Activated CD8-positive, alpha-beta T cell treated with anti-CD3 and anti-CD28 coated beads for 36 hours (primary cell): ENCODE results near the gene CNTN2. TPM values are rescaled to one million over a fixed set of nuclear protein-coding genes. Genes with fewer than 3 reads are reported as not detected.

Experiments
- ATAC-seq: fragments of 200-7000 bp; cut with Tn5 transposase; one replicate; pipeline ENCODE4 v1.10.0; 2021; ENCODE audit warnings: mild to moderate bottlenecking, moderate library complexity
- CTCF ChIA-PET: fragments of 350-600 bp; sonication (Branson Sonifier 250); formaldehyde crosslinking; loops from one replicate; lab custom pipeline; 2021; ENCODE audit warnings: antibody characterized with exemption; lab: Charles Lee
- POLR2A ChIA-PET: fragments of 350-600 bp; sonication (Branson Sonifier 250); formaldehyde crosslinking; loops from one replicate; lab custom pipeline; 2021; ENCODE audit warnings: antibody characterized with exemption; lab: Charles Lee
- DNase-seq: peaks from one replicate; pipeline ENCODE4 v3.0.0-alpha.2; 2020
- H3K27ac Mint-ChIP-seq: one replicate; pipeline ENCODE4 v1.8.0; 2021; ENCODE audit warnings: mild to moderate bottlenecking, mixed read lengths
- H3K27me3 Mint-ChIP-seq: one replicate; pipeline ENCODE4 v1.8.0; 2021; ENCODE audit warnings: mixed read lengths
- H3K36me3 Mint-ChIP-seq: one replicate; pipeline ENCODE4 v1.8.0; 2021; ENCODE audit warnings: low read depth, mixed read lengths
- H3K4me1 Mint-ChIP-seq: one replicate; pipeline ENCODE4 v1.8.0; 2021; ENCODE audit warnings: low read depth, mixed read lengths
- H3K4me3 Mint-ChIP-seq: one replicate; pipeline ENCODE4 v1.8.0; 2021; ENCODE audit warnings: mild to moderate bottlenecking, moderate library complexity, mixed read lengths
- H3K9me3 Mint-ChIP-seq: one replicate; pipeline ENCODE4 v1.8.0; 2021; ENCODE audit warnings: mixed read lengths
- intact Hi-C: fragments of 100-400 bp; cut with micrococcal nuclease; formaldehyde crosslinking; loops from one replicate; pipeline ENCODE4 v1.10.0; 2022
- total RNA-seq, 2 experiments: library from RNA; stranded (reverse); gene quantifications; one replicate each; pipeline ENCODE4 v1.2.3, GENCODE V29; 2021
- TF ChIP-seq, protein P1 (sequence below): fragments of 200-600 bp; IDR thresholded peaks from one replicate; pipeline ENCODE4 v1.8.0; 2022; ENCODE audit warnings: antibody characterized with exemption, mild to moderate bottlenecking

Gene CNTN2
- total RNA-seq, 2 experiments from 2014 or later: not detected

DNA sequence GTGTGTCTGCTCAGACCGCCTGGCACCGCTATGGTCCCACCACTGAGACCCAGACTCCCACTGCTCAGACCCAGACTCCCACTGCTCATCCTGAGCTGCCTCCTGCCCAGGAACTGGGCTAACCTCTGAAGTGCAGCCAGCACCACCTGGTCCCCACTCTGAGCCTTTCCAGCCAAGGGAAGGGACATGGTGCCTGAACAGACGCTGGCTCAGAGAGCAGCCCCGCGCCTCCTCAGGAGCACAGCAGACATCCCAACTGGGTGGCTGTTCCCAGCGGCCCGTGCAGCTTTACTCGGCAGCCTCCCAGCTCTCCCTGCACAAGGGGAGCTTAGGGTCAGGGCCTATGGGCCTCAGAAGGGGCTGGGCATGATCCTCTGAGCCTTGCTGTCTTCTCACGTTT, 27.8 kb upstream of the CNTN2 start:
- H3K27ac Mint-ChIP-seq: no peak overlapping the region
- POLR2A ChIA-PET: no interaction called here
- CTCF ChIA-PET: interaction anchor here (1.3 to 1.6 kb wide), 3 partner anchors 16 to 46 kb away, joined by 3 read pairs; no protein-coding TSS in a partner anchor
- intact Hi-C loops: no loop called here
- DNase-seq: no peak
- no peaks in the 10 kb centered on the region for H3K9me3 Mint-ChIP-seq
- no peaks in the 10 kb centered on the region for H3K4me1 Mint-ChIP-seq
- no peaks in the 10 kb centered on the region for H3K27me3 Mint-ChIP-seq
- ATAC-seq: no peak
- TF ChIP-seq, protein P1, sequence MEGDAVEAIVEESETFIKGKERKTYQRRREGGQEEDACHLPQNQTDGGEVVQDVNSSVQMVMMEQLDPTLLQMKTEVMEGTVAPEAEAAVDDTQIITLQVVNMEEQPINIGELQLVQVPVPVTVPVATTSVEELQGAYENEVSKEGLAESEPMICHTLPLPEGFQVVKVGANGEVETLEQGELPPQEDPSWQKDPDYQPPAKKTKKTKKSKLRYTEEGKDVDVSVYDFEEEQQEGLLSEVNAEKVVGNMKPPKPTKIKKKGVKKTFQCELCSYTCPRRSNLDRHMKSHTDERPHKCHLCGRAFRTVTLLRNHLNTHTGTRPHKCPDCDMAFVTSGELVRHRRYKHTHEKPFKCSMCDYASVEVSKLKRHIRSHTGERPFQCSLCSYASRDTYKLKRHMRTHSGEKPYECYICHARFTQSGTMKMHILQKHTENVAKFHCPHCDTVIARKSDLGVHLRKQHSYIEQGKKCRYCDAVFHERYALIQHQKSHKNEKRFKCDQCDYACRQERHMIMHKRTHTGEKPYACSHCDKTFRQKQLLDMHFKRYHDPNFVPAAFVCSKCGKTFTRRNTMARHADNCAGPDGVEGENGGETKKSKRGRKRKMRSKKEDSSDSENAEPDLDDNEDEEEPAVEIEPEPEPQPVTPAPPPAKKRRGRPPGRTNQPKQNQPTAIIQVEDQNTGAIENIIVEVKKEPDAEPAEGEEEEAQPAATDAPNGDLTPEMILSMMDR: no peak
- H3K4me3 Mint-ChIP-seq: no peak overlapping the region
- no peaks in the 10 kb centered on the region for H3K36me3 Mint-ChIP-seq

DNA sequence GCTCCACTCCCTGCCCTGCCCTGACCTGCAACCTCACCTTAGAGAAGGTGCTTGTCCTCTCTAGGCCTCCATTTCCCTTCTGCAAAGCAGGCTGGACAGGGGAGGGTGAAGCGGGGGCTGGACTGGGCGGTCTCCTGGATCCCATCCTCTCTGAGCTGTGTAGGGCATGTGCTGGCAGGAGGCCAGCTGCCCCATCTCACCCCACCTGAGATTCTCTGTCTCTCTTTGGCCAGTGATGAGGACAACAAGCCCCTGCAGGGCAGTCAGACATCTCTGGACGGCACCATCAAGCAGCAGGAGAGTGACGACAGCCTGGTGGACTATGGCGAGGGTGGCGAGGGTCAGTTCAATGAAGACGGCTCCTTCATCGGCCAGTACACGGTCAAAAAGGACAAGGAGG, 26.9 kb upstream of the CNTN2 start:
- TF ChIP-seq, protein P1: no peak
- CTCF ChIA-PET: no interaction called here
- Mint-ChIP-seq H3K36me3 (no peaks in the 10 kb centered on the region), H3K9me3 (no peaks in the 10 kb centered on the region), H3K27me3 (no peaks in the 10 kb centered on the region), H3K4me1 (no peaks in the 10 kb centered on the region), H3K4me3 (no peak overlapping the region), H3K27ac (no peak overlapping the region)
- POLR2A ChIA-PET: interaction anchor here (0.6 kb wide), 1 partner anchor 60 kb away, joined by 3 read pairs; no protein-coding TSS in a partner anchor
- intact Hi-C loops: no loop called here
- ATAC-seq: no peak
- no peak for DNase-seq

DNA sequence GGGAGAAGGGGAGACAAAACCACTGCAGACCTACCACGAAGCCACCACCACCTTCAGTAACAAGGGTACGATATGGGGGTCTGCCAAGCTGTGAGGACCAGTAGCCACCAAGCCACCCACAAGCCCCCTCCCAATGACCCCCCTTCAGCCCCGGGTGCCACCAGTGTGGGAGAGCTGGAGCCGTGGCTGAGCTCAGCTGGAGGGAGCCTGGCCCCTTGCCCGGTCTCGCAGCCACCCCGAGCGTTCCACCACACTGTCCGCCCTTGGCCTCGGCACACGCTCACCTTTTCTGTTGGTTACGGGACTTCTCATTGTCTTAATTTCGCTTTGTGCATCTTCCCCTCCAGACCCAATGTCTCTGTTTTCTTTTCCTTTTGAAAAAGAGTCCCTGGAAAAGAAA, 26.4 kb upstream of the CNTN2 start:
- CTCF ChIA-PET: no interaction called here
- TF ChIP-seq, protein P1: no peak
- POLR2A ChIA-PET: no interaction called here
- Mint-ChIP-seq H3K27ac (no peak overlapping the region), H3K4me1 (no peaks in the 10 kb centered on the region), H3K27me3 (no peaks in the 10 kb centered on the region), H3K36me3 (no peaks in the 10 kb centered on the region), H3K9me3 (no peaks in the 10 kb centered on the region), H3K4me3 (no peak overlapping the region)
- DNase-seq (no peak), ATAC-seq (no peak)
- intact Hi-C loops: no loop called here

DNA sequence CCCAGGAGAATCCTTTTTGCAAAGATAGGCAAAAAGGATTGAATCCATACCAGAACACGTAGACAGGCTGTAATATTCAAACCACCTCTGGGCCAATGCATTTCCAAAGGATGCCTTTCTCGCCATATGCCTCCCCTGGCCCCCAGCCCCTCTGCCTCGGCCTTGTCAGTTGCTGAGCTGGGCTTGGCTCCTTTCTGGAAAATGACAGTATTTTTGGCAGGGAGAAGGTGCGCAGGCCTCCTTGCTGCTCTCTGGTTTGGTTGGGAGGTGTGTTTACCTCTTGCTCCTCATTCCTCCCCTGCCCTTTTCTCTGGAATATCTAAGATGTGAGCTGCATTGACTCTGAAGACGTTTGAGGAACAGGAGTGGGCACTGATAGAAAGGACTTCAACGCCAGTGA, 26.0 kb upstream of the CNTN2 start:
- ChIA-PET POLR2A (no interaction called here), CTCF (no interaction called here)
- Mint-ChIP-seq H3K36me3 (no peaks in the 10 kb centered on the region), H3K27me3 (no peaks in the 10 kb centered on the region), H3K4me3 (no peak overlapping the region), H3K27ac (no peak overlapping the region), H3K9me3 (no peaks in the 10 kb centered on the region), H3K4me1 (no peaks in the 10 kb centered on the region)
- intact Hi-C loops: no loop called here
- no peak for ATAC-seq
- TF ChIP-seq, protein P1: no peak
- no peak for DNase-seq

DNA sequence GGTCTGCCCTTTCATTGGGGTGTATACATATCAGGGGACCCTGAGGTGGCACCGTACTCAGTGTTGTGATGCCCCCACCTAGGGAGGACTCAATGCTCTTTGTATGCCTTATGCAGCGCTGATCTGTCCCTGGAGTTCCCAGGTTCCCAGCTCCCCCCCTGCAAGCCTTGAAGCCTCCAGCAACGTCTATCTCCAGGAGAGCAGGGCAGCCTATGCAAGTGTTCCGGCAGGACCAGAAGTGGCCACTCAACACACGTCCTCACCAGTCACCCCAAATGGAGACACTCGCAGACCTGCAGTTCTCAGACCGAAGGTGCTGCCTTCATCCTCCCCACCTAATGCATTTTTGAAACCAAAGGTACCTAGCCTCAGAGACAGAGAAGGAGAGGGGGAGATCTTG, 25.2 kb upstream of the CNTN2 start:
- Mint-ChIP-seq H3K4me3 (no peak overlapping the region), H3K4me1 (no peaks in the 10 kb centered on the region), H3K9me3 (no peaks in the 10 kb centered on the region), H3K27me3 (no peaks in the 10 kb centered on the region), H3K27ac (no peak overlapping the region), H3K36me3 (no peaks in the 10 kb centered on the region)
- intact Hi-C loops: no loop called here
- POLR2A ChIA-PET: no interaction called here
- CTCF ChIA-PET: no interaction called here
- TF ChIP-seq, protein P1: no peak
- no peak for DNase-seq
- ATAC-seq: no peak
